GM19099 (cell line): ENCODE results near the gene LAMTOR2.
A peak's percentile ranks its signal among the peaks of the same experiment; 100 is the strongest.

ENCODE experiments used
- POLR2A ChIP-seq: IDR thresholded peaks from 3 replicates; pipeline ENCODE4 v1.6.1; 2011; ENCODE audit warnings: low read depth; ENCODE audit not compliant: insufficient read length; ENCODE audit errors: extremely low read depth

Gene LAMTOR2

GRCh38 chr1:156042828-156043227 lies 11.8 kb upstream of the LAMTOR2 start:
- no peak for TF ChIP-seq POLR2A

GRCh38 chr1:156045076-156045475 lies 9.5 kb upstream of the LAMTOR2 start:
- TF ChIP-seq POLR2A = no peak

GRCh38 chr1:156048663-156049258 lies 5.8 kb upstream of the LAMTOR2 start:
- TF ChIP-seq POLR2A = no peak

- no peak for TF ChIP-seq POLR2A
Measured at GRCh38 chr1:156050376-156050775, 4.2 kb upstream of the LAMTOR2 start.

GRCh38 chr1:156051011-156051725 lies 3.4 kb upstream of the LAMTOR2 start:
- TF ChIP-seq POLR2A = no peak

- peak; percentile 6 for TF ChIP-seq POLR2A
Measured at GRCh38 chr1:156052862-156053767, 1.5 kb upstream of the LAMTOR2 start.

- peak; percentile 5 for TF ChIP-seq POLR2A
Measured at GRCh38 chr1:156053768-156054499, 648 bp upstream of the LAMTOR2 start, which contains the start of gene UBQLN4. UBQLN4 (minus strand) TSS chr1:156053798; CDS start chr1:156053701, 97 bp downstream.

GRCh38 chr1:156055281-156056048 lies 883 bp downstream of the LAMTOR2 start:
- TF ChIP-seq POLR2A = no peak

- no peak for TF ChIP-seq POLR2A
Measured at GRCh38 chr1:156056326-156056849, 1.8 kb downstream of the LAMTOR2 start.

GRCh38 chr1:156060937-156061636 lies 6.5 kb downstream of the LAMTOR2 start, which contains the start of gene RAB25:
RAB25 (plus strand) TSS chr1:156061160; CDS start chr1:156061401, 241 bp downstream.
- no peak for TF ChIP-seq POLR2A

- TF ChIP-seq POLR2A = no peak
Measured at GRCh38 chr1:156062189-156062588, 7.6 kb downstream of the LAMTOR2 start.

GRCh38 chr1:156063997-156064285 lies 9.4 kb downstream of the LAMTOR2 start:
- no peak for TF ChIP-seq POLR2A

- TF ChIP-seq POLR2A = no peak
Measured at GRCh38 chr1:156064615-156065014, 10.0 kb downstream of the LAMTOR2 start.
